WI38 (cell line): ENCODE measurements around the gene INSYN2B.
"Not testable (repeated sequence)": the region's sequence is repeated elsewhere in the genome, so short reads cannot be mapped to it uniquely, and the experiment has no call there.

Source experiments
- H3K4me3 ChIP-seq: 2 replicates; pipeline ENCODE4 v1.5.1; 2011; ENCODE audit warnings: low read depth, mild to moderate bottlenecking, control low read depth, low read length
- CTCF ChIP-seq: IDR thresholded peaks from 2 replicates; pipeline ENCODE4 v1.5.1; 2012; ENCODE audit warnings: low read depth, mild to moderate bottlenecking, control low read depth, low read length

Gene INSYN2B

DNA sequence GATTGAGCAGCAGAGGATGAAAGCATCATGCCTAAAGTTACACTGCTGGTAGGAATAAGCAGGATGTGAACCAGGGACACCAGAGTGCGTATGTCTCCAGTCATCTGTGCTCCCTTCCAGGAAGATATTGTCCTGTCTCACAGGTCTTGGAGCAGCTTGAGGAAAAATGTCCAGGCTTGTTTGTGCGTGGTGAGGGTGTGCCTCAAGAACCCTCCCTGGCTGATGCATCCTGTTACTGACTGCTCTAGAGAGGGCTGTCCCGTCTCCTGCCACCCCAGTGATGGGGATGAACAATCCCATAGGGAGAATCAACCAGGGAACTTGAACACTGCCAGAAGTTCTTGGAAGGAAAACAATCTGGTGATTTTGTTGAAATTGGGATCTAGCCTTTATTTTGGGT is 132.0 kb downstream of the INSYN2B start:
- TF ChIP-seq CTCF = no peak
- H3K4me3 ChIP-seq = no peak overlapping the region

GRCh38 chr5:169847519-169847918 is 132.8 kb downstream of the INSYN2B start:
- no peak overlapping the region for H3K4me3 ChIP-seq
- no peak for TF ChIP-seq CTCF

- TF ChIP-seq CTCF = no peak
- H3K4me3 ChIP-seq = no peak overlapping the region
Measured at GRCh38 chr5:169842699-169843098, 137.6 kb downstream of the INSYN2B start.

DNA sequence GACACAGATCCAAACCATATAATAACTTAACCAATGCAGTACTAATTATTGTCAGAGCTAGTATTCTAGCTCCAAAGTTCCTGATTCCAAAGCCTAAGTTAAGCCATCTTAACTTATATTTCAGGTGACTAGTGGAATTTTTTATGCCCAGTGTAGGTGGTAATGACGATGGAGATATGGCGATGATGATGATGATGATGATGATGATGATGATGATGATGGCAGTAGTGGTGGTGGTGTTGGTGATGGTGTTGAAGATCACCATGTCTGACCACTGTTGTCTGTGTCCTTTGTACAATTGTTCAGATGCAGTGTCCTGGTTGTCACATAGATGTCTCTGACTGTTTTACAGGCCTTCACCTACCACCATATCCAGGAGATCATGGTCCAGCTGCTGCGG is 139.9 kb downstream of the INSYN2B start:
- TF ChIP-seq CTCF = no peak
- no peak overlapping the region for H3K4me3 ChIP-seq

DNA sequence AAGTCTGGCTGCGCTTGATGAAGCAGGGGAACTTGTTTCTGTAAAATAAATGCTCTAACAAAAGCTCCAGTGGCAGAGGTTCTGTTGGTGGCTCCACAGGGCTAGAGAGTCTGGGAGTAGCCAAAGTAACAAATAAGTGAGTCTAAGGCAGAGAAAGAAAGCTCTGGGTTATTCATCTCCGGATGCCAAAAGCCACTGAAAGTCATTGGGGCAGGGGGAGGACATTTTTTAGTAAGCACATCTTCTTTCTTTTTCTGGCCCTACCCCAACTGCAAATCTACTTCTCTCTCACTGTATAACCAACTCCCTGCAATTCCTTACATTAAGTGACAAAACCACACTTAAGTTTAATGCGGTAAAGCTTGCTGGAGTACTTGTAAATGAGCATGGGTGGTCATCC is 141.6 kb downstream of the INSYN2B start:
- no peak overlapping the region for H3K4me3 ChIP-seq

GRCh38 chr5:169837686-169838085 is 142.6 kb downstream of the INSYN2B start:
- no peak overlapping the region for H3K4me3 ChIP-seq
- no peak for TF ChIP-seq CTCF

More for the DNA sequence above, 141.6 kb downstream of the INSYN2B start:
- TF ChIP-seq CTCF = no peak

- TF ChIP-seq CTCF = no peak
- H3K4me3 ChIP-seq = no peak overlapping the region
Measured at GRCh38 chr5:169836835-169837536, 143.3 kb downstream of the INSYN2B start.

DNA sequence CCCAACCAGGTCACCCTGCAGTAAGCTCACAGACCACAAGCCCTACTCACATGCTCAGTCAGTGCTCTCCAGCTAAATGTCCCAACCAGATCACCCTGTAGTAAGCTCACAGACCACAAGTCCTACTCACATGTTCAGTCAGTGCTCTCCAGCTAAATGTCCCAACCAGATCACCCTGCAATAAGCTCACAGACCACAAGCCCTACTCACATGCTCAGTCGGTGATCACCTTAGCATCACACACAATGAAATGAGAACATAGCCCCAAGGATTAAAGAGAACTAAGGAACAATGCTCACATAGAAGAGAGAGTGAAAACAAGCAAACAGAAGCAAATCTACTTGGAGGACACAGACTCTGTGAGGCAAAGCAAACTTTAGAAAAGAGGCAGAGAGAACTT is 145.8 kb downstream of the INSYN2B start:
- not testable (repeated sequence) for H3K4me3 ChIP-seq

- not testable (repeated sequence) for H3K4me3 ChIP-seq
Measured at GRCh38 chr5:169833681-169834292, 146.5 kb downstream of the INSYN2B start.
